Stimulated activated CD8-positive, alpha-beta memory T cell treated with anti-CD3 and anti-CD28 coated beads, Interleukin-2, amount 100 ng/mL, for 1 hour (primary cell): ENCODE results near the gene XRCC1.
"Not testable (repeated sequence)": the region's sequence is repeated elsewhere in the genome, so short reads cannot be mapped to it uniquely, and the experiment has no call there.

Source experiments
- DNase-seq, 2 donors: peaks; one replicate each; pipeline ENCODE4 v3.0.0-alpha.2; 2020; ENCODE audit warnings: low read depth in 2 of 2

The XRCC1 gene

GRCh38 chr19:43519436-43520088 is 55.8 kb downstream of the XRCC1 start:
- peak; percentile 58 to 74 for DNase-seq

GRCh38 chr19:43518051-43518450 is 57.3 kb downstream of the XRCC1 start:
- no peak for DNase-seq

GRCh38 chr19:43512399-43512798 is 62.9 kb downstream of the XRCC1 start:
- DNase-seq = not testable (repeated sequence)

GRCh38 chr19:43511324-43511723 is 64.0 kb downstream of the XRCC1 start:
- DNase-seq = no peak

- no peak for DNase-seq
These were observed 64.6 kb downstream of the XRCC1 start for GRCh38 chr19:43510713-43511112.

GRCh38 chr19:43507880-43508279 is 67.4 kb downstream of the XRCC1 start:
- DNase-seq = no peak

DNA sequence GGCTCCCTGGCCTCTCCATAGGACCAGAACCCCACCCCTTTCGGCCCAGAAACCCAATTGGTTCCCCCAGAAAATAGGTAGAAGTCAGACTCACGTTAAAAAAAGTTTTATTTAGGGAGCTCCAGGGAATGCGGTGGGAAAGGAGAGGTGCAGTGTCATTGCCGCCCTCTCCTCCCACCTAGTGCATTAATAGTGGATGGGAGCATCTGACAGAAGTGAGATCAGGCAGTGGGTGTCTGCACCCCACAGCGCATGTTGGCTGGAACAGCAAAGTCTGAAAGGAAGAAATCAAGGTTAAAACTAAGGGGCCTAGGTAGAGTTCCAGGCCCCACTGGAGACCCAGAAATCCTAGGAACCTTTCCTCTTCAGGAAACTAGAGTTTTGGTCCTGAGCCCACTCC is 68.7 kb downstream of the XRCC1 start:
- no peak for DNase-seq

DNA sequence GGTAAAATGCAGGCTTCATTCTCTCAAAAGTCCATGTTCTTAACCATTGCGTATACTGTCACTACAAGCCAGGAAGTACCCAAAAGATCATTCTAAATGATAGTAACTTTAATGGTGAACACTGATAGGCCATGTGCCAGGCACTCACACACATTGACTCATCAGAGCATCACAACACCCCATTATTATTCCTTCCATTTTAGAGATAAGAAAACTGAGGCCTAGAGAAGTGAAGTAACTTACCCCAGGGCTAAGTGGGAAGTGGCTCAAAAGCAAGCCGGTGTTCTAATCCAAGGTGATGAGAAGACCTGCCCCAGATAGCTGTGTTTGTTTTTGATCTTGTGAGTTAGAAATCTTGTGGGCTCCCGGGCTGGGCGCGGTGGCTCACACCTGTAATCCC is 69.4 kb downstream of the XRCC1 start:
- DNase-seq = no peak

DNA sequence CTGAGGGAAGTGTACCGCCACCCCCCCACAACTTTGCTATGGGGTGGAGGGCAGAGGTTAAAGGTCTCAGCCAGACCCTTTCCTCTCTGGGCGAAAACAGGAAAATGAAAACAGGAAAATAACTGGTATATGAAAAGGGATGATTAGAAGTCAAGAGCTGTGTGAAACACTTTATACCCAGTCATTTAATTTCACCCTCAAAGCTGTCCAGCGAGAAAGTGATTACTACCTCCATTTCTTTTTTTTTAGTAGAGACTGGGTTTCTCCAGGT is 70.2 kb downstream of the XRCC1 start:
- DNase-seq = no peak

GRCh38 chr19:43504426-43505185 is 70.7 kb downstream of the XRCC1 start, which contains the start of gene PHLDB3:
Gene PHLDB3 (minus strand): TSS chr19:43504746. CDS start chr19:43504118, 628 bp downstream.
- peak in 1 of 2 donors; percentile 10 for DNase-seq

- DNase-seq = peak; percentile 99
These were observed 71.6 kb downstream of the XRCC1 start for GRCh38 chr19:43503501-43504425.

DNA sequence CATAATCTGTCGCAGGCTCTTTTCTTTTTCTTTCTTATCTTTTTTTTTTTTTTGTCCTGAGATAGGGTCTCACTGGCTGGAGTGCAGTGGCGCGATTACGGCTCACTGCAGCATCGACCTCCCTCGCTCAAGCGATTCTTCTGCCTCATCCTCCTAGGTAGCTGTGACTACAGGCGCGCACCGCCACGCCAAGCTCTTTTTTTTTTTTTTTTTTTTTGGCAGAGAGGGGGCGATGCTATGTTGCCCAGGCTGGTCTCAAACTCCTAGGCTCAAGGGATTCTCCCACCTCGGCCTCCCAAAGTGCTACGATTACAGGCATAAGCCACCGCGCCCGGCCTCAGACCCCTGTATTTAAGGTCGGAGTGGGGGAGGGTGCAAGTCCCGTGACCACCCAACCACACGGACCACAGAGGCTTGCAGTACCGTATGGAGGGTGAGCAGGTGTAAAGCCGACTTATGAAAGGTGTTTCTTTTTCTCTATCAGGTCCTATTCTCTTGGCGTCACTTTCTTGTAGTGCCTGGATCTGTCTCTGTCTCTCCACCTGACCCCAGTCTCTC is 72.8 kb downstream of the XRCC1 start:
- DNase-seq = no peak

DNA sequence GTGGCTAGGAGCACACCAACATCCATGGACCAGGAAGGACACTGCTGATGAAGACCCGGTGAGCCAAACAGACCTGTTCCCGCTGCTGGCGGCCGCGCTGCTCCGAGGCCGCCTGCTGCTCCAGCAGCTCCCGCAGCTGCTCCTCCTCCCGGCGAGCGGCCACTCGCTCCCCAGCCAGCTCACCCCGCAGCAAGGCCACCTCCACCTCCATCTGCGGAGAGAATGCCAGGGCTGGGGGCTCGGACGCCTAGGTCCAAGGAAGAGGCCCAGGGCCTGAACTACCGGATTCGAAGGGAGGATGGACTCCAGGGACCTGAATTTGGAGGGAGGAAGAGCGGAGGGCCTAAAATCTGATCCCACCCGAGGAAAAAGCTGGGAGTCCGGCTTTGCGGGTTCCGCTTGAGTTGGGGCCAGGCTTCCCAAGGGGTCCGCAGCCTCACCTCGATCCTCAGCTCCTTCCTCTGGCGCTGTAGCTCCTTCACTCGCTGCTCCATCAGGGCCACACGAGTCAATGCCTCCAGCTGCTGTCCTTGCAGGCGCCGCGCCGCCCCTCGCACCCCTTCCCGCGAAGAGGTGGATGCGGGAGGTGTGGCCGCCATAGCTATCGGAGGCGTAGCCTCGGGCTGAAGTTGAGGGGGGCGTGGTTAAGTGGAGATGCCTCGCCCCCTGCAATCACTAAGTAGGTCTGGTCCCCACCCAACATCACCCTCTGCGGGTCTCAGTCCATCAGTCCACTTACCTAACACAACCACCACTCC is 73.5 kb downstream of the XRCC1 start:
- DNase-seq = no peak

DNA sequence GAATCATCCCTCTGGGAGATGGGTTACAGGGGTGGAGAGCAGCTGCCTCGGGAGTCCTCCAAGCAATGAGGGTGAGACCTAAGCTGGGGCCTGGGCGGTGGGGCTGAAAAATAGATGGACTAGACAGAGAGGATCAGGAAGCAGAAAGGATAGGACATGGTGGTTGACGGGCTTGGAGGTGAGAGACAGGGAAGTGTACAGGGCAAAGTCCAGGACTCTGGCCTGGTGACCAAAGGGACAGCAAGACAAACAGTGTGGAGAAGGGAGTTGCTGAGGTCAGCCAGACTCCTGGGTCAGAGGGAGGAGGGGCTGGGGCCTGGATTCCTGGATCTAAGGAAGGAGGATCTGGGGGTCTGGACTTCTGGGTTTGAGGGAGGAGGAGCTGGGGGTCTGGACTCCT is 76.3 kb downstream of the XRCC1 start:
- DNase-seq = no peak

GRCh38 chr19:43498233-43498842 is 77.0 kb downstream of the XRCC1 start:
- no peak for DNase-seq

DNA sequence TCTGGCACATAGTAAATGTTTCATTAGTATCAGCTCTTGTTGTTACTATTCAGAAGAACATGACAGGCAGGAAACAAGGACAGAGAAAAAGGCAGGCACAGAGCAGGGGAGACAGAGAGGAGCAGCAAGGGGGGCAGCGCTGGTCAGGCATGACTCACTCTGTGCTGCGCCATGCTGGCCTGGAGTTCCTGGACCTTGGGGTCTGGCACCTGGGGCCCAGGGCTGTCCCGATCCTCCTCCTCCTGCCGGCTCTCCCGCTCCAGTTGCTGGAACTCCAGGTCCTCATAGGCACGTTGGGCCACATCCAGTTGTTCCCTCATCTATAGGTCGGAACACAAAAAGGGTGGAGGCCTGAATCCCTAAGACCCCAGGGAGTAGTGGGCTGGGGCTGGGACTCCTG is 78.4 kb downstream of the XRCC1 start:
- no peak for DNase-seq

GRCh38 chr19:43495082-43495481 is 80.2 kb downstream of the XRCC1 start:
- DNase-seq = no peak
